GM23338 (cell line): ENCODE results near the gene STRN. TPM values are rescaled to one million over a fixed set of nuclear protein-coding genes. Genes with fewer than 3 reads are reported as not detected.

Source experiments
- ATAC-seq: fragments of 200-7000 bp; cut with Tn5 transposase; 3 replicates; pipeline ENCODE4 v1.9.1; 2020
- DNase-seq: peaks from one replicate; pipeline ENCODE4 v3.0.0-alpha.2; 2015; ENCODE audit warnings: low spot score
- H2AFZ ChIP-seq: fragments of 200-600 bp; sonication (generic); 2 replicates; pipeline ENCODE4 v1.8.0; 2016; ENCODE audit warnings: antibody characterized with exemption, mild to moderate bottlenecking, moderate library complexity
- H3F3A ChIP-seq: fragments of 200-600 bp; sonication (generic); replicated peaks from 2 replicates; pipeline ENCODE4 v1.8.0; 2017; ENCODE audit warnings: antibody characterized with exemption, mixed run types, low read depth
- H3K27ac ChIP-seq: fragments of 200-600 bp; sonication (generic); 2 replicates; pipeline ENCODE4 v1.6.1; 2016; ENCODE audit warnings: low read depth
- H3K27me3 ChIP-seq: fragments of 200-600 bp; sonication (generic); 2 replicates; pipeline ENCODE4 v1.8.0; 2016; ENCODE audit warnings: mild to moderate bottlenecking, mixed run types, moderate library complexity; ENCODE audit not compliant: insufficient read depth
- H3K36me3 ChIP-seq: fragments of 200-600 bp; sonication (generic); 2 replicates; pipeline ENCODE4 v1.8.0; 2016; ENCODE audit warnings: mild to moderate bottlenecking; ENCODE audit not compliant: insufficient read depth
- H3K4me1 ChIP-seq: fragments of 200-600 bp; sonication (generic); 2 replicates; pipeline ENCODE4 v1.8.0; 2016; ENCODE audit warnings: mild to moderate bottlenecking, moderate library complexity; ENCODE audit not compliant: insufficient read depth
- H3K4me2 ChIP-seq: fragments of 200-600 bp; sonication (generic); 2 replicates; pipeline ENCODE4 v1.7.1; 2017; ENCODE audit warnings: mixed run types
- H3K4me3 ChIP-seq: fragments of 200-600 bp; sonication (generic); 2 replicates; pipeline ENCODE4 v1.6.1; 2016; ENCODE audit warnings: mixed run types
- H3K79me2 ChIP-seq: fragments of 200-600 bp; sonication (generic); replicated peaks from 2 replicates; pipeline ENCODE4 v1.8.0; 2017; ENCODE audit warnings: mild to moderate bottlenecking; ENCODE audit not compliant: insufficient read depth
- H3K9me2 ChIP-seq: fragments of 200-600 bp; sonication (generic); 2 replicates; pipeline ENCODE4 v1.8.0; 2017; ENCODE audit not compliant: insufficient read depth
- H4K20me1 ChIP-seq: fragments of 200-600 bp; sonication (generic); replicated peaks from 2 replicates; pipeline ENCODE4 v1.8.0; 2017; ENCODE audit warnings: mild to moderate bottlenecking; ENCODE audit not compliant: insufficient read depth
- H3K27ac Mint-ChIP-seq: 2 replicates; pipeline ENCODE4 v1.8.0; 2020; ENCODE audit warnings: inconsistent platforms, mild to moderate bottlenecking, moderate library complexity, mixed read lengths
- H3K27me3 Mint-ChIP-seq: 3 replicates; pipeline ENCODE4 v1.8.0; 2022; ENCODE audit warnings: low read depth, mild to moderate bottlenecking, moderate library complexity, mixed read lengths, inconsistent platforms; ENCODE audit not compliant: insufficient read depth, poor library complexity
- H3K36me3 Mint-ChIP-seq: 3 replicates; pipeline ENCODE4 v1.8.0; 2021; ENCODE audit warnings: low read depth, mild to moderate bottlenecking, inconsistent platforms, moderate library complexity, mixed read lengths
- H3K4me1 Mint-ChIP-seq: 3 replicates; pipeline ENCODE4 v1.8.0; 2020; ENCODE audit warnings: mild to moderate bottlenecking, inconsistent platforms, mixed read lengths
- H3K4me3 Mint-ChIP-seq: 3 replicates; pipeline ENCODE4 v1.8.0; 2021; ENCODE audit warnings: moderate library complexity, mild to moderate bottlenecking, inconsistent platforms, mixed read lengths
- H3K9me3 Mint-ChIP-seq: 3 replicates; pipeline ENCODE4 v1.8.0; 2020; ENCODE audit warnings: moderate library complexity, mild to moderate bottlenecking, inconsistent platforms, mixed read lengths
- CREB1 ChIP-seq: fragments of 250-450 bp; sonication (Bioruptor Pico); IDR thresholded peaks from 2 replicates; pipeline ENCODE4 v1.5.0; 2020; ENCODE audit warnings: low read depth, mild to moderate bottlenecking, moderate library complexity
- CTCF ChIP-seq, 2 experiments: fragments of 200-600 bp in 1 of 2; sonication (generic) in 1 of 2; conservative IDR thresholded peaks; 2 replicates each; pipeline versions ENCODE4 v1.5.1 to v1.6.1; 2016 to 2017; ENCODE audit warnings: antibody characterized with exemption in 2 of 2, low read depth in 2 of 2, mild to moderate bottlenecking in 2 of 2, moderate library complexity in 1 of 2
- ETS1 ChIP-seq: IDR thresholded peaks from 2 replicates; pipeline ENCODE4 v1.6.1; 2016; ENCODE audit warnings: antibody characterized with exemption
- EZH2 ChIP-seq: fragments of 200-600 bp; sonication (generic); IDR thresholded peaks from one replicate; pipeline ENCODE4 v1.8.0; 2017; ENCODE audit warnings: antibody characterized with exemption, mild to moderate bottlenecking, low read depth; ENCODE audit not compliant: unreplicated experiment
- EZH2phosphoT487 ChIP-seq: fragments of 200-600 bp; sonication (generic); IDR thresholded peaks from one replicate; pipeline ENCODE4 v1.8.1; 2018; ENCODE audit warnings: antibody characterized with exemption; ENCODE audit not compliant: unreplicated experiment
- JUNB ChIP-seq: IDR thresholded peaks from one replicate; pipeline ENCODE4 v1.6.1; 2016; ENCODE audit warnings: antibody characterized with exemption; ENCODE audit not compliant: unreplicated experiment
- NANOG ChIP-seq: IDR thresholded peaks from 2 replicates; pipeline ENCODE4 v1.6.1; 2016; ENCODE audit warnings: antibody characterized with exemption, borderline replicate concordance
- POLR2AphosphoS5 ChIP-seq: IDR thresholded peaks from 2 replicates; pipeline ENCODE4 v1.6.1; 2016; ENCODE audit warnings: antibody characterized with exemption, low read depth
- REST ChIP-seq: IDR thresholded peaks from one replicate; pipeline ENCODE4 v1.6.1; 2018; ENCODE audit warnings: antibody characterized with exemption; ENCODE audit not compliant: unreplicated experiment
- STAT1 ChIP-seq: IDR thresholded peaks from one replicate; pipeline ENCODE4 v1.6.1; 2016; ENCODE audit warnings: antibody characterized with exemption; ENCODE audit not compliant: unreplicated experiment
- ZNF114 ChIP-seq: fragments of 250-450 bp; sonication (Bioruptor Pico); IDR thresholded peaks from 2 replicates; pipeline ENCODE4 v1.5.0; 2020; ENCODE audit warnings: mild to moderate bottlenecking, moderate library complexity
- ZNF331 ChIP-seq: fragments of 250-450 bp; sonication (Bioruptor Pico); IDR thresholded peaks from 2 replicates; pipeline ENCODE4 v1.5.0; 2020; ENCODE audit warnings: low read depth, mild to moderate bottlenecking, moderate library complexity
- ZNF462 ChIP-seq: fragments of 250-450 bp; sonication (Bioruptor Pico); IDR thresholded peaks from 2 replicates; pipeline ENCODE4 v1.5.0; 2020; ENCODE audit warnings: mild to moderate bottlenecking, moderate library complexity
- polyA plus RNA-seq: library from polyadenylated mRNA; unstranded; fragments of >200 nt; fragmentation: Nextera tagmentation; extraction: Ambion mirVana; gene quantifications from 2 replicates; pipeline ENCODE4 v1.2.1, GENCODE V29; 2016
- total RNA-seq: library from RNA; depleted of rRNA; stranded (reverse); fragments of >200 nt; shearing (Covaris generic); gene quantifications from 2 replicates; pipeline ENCODE4 v1.2.3, GENCODE V29; 2014

The STRN gene
- total and polyA plus RNA-seq, 2 experiments from 2014 or later: 16.1 to 34.5 TPM

- Histone ChIP-seq H3K79me2 (no peaks in the 10 kb centered on the region; the same call in 1 of the 2 replicates), H3K27me3 (no peaks in the 10 kb centered on the region), H3K27ac (no peak overlapping the region), H3F3A (no peaks in the 10 kb centered on the region), H3K4me1 (peaks cover 17% of the 10 kb centered on the region), H3K4me2 (no peak overlapping the region), H3K9me2 (no peaks in the 10 kb centered on the region), H3K4me3 (no peak overlapping the region), H3K36me3 (no peaks in the 10 kb centered on the region), H2AFZ (no peak overlapping the region), H4K20me1 (no peaks in the 10 kb centered on the region)
- Mint-ChIP-seq H3K27ac (no peak overlapping the region), H3K4me1 (peaks cover 15% of the 10 kb centered on the region), H3K36me3 (no peaks in the 10 kb centered on the region), H3K9me3 (no peaks in the 10 kb centered on the region), H3K27me3 (no peaks in the 10 kb centered on the region), H3K4me3 (no peak overlapping the region)
- TF ChIP-seq EZH2 (no peak), ZNF331 (CRISPR knock-in tag) (no peak), STAT1 (no peak), CREB1 (no peak), EZH2phosphoT487 (no peak), ETS1 (no peak), CTCF (conservative IDR thresholded peaks at IDR 0.05; ENCODE audit: low read depth in 2 of 2) (no peak), POLR2AphosphoS5 (no peak), ZNF114 (CRISPR knock-in tag) (no peak), JUNB (no peak), ZNF462 (no peak), NANOG (no peak), REST (no peak)
- ATAC-seq (no peak), DNase-seq (no peak)
These were observed 55.3 kb downstream of the STRN start for GRCh38 chr2:36911012-36911411.
